ENCODE data around the gene NCOA4. TPM values are rescaled to one million over a fixed set of nuclear protein-coding genes. Genes with fewer than 3 reads are reported as not detected.

The NCOA4 gene
- total RNA-seq, 4 donors from 2014 or later, result 140 to 189 (median 160) TPM

DNA sequence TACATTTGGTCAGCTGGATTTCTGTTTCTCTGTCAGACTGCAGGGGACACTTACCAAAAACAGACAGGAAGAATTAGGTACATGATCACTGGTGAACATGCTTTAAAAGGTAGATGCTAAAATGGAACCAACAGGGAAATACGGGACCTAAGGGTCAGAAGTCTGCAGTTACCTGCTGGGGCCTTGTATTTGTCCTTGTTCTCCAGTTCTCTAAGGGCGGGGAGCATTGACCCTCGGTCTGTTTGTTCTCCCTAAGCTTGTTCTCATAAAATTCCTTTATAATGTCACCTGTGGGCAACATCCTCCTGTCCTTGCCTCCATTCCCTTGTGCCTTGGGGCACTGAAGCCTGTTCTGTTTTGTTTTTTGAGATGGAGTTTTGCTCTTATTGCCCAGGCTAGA, 45.4 kb upstream of the NCOA4 start:
- WGBS, 2 donors, result 85 to 86% methylated on average over 3 of the region's 3 CpGs
- H3K27me3 ChIP-seq, result no peaks in the 10 kb centered on the region
- H3K4me1 ChIP-seq, result no peaks in the 10 kb centered on the region
- H3K4me3 ChIP-seq (replicated peaks in 1 of 3), result no peak overlapping the region
- intact Hi-C loops (cut with DNase I), result no loop called here
- DNase-seq, result no peak
- TF ChIP-seq, protein P1, sequence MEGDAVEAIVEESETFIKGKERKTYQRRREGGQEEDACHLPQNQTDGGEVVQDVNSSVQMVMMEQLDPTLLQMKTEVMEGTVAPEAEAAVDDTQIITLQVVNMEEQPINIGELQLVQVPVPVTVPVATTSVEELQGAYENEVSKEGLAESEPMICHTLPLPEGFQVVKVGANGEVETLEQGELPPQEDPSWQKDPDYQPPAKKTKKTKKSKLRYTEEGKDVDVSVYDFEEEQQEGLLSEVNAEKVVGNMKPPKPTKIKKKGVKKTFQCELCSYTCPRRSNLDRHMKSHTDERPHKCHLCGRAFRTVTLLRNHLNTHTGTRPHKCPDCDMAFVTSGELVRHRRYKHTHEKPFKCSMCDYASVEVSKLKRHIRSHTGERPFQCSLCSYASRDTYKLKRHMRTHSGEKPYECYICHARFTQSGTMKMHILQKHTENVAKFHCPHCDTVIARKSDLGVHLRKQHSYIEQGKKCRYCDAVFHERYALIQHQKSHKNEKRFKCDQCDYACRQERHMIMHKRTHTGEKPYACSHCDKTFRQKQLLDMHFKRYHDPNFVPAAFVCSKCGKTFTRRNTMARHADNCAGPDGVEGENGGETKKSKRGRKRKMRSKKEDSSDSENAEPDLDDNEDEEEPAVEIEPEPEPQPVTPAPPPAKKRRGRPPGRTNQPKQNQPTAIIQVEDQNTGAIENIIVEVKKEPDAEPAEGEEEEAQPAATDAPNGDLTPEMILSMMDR (IDR thresholded peaks at IDR 0.05), result no peak
- no peak for TF ChIP-seq POLR2A (IDR thresholded peaks at IDR 0.05)
- no peak overlapping the region for H3K27ac ChIP-seq
- no peaks in the 10 kb centered on the region for H3K36me3 ChIP-seq
- no peaks in the 10 kb centered on the region for H3K9me3 ChIP-seq

DNA sequence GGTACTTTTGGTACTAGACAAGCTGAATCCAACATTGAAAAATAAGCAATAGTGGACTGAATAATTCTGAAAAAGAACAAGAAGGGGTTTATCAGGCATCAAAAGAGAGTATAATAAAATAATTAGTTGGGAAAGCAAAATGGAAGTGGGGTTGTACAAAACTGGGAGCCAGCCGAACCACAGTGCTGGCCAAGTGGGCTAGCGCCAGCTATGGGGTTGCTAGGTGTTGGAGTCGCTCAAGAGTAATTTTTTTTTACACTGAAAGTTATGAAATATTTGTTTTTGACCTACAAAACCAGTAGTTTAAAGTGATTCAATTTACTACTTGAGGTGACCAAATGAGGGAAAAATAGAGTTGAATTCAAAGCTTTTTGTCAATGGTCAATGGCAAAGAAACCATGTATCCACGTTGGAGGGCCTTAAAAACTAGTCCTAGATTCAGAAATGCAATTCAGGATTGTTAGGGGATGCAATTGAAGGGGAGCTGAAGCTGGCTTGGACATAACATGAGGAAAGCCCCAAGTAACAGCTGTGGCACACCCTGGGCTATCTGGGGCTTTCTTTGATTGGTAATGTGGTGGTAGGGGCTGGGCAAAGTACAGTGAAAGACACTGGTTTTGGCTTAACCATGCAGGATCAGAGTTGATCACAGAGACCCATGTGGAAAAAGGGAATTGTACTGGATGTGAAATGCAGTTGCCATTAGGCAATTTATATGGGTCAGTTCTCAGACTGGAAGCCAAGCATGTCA, 43.9 kb upstream of the NCOA4 start:
- H3K27ac ChIP-seq, result no peak overlapping the region
- H3K36me3 ChIP-seq, result no peaks in the 10 kb centered on the region
- WGBS, 2 donors, result 77 to 84% methylated on average over 4 of the region's 4 CpGs
- H3K27me3 ChIP-seq, result no peaks in the 10 kb centered on the region
- H3K4me3 ChIP-seq (replicated peaks in 1 of 3), result no peak overlapping the region
- no peak for TF ChIP-seq POLR2A (IDR thresholded peaks at IDR 0.05)
- TF ChIP-seq, protein P1 (IDR thresholded peaks at IDR 0.05), result no peak
- DNase-seq, result no peak
- intact Hi-C loops (cut with DNase I), result no loop called here
- no peaks in the 10 kb centered on the region for H3K9me3 ChIP-seq
- no peaks in the 10 kb centered on the region for H3K4me1 ChIP-seq

DNA sequence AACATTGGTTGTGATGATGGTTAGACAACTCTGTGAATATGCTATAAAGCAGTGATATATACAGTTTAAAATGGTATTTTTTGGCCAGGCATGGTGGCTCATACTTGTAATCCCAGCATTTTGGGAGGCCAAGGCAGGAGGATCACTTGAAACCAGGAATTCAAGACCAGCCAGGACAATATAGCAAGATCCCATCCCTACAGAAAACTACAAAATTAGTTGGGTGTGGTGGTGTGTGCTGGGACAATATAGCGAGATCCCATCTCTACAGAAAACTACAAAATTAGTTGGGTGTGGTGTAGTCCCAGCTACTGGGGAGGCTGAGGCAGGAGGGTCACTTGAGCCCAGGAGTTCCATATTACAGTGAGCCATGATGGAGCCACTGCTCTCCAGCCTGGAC, 43.1 kb upstream of the NCOA4 start:
- H3K27ac ChIP-seq, result no peak overlapping the region
- intact Hi-C loops (cut with DNase I), result no loop called here
- H3K9me3 ChIP-seq, result no peaks in the 10 kb centered on the region
- no peaks in the 10 kb centered on the region for H3K36me3 ChIP-seq
- no peak for TF ChIP-seq POLR2A (IDR thresholded peaks at IDR 0.05)
- TF ChIP-seq, protein P1 (IDR thresholded peaks at IDR 0.05), result no peak
- no peak overlapping the region for H3K4me3 ChIP-seq (replicated peaks in 1 of 3)
- no peak for DNase-seq
- no peaks in the 10 kb centered on the region for H3K27me3 ChIP-seq
- 96 to 100% methylated on average over 1 of the region's 1 CpG for WGBS, 2 donors
- no peaks in the 10 kb centered on the region for H3K4me1 ChIP-seq

DNA sequence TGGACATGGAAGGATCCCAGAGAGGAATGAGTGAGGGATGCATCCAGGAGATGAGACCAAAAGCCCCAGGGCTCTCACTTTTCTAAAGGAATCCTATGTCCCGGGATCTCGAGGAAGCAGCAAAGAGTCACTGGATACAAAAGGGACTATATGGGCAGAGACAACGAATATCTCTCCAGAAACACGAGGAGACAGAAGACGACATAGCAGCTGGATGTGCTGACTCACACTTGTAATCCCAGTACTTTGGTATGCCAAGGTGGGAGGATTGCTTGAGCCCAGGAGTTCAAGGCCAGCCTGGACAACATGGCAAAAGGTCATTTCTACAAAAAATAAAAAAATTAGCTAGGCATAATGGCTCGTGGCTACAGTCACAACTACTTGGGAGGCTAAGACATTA, 40.3 kb upstream of the NCOA4 start:
- no peaks in the 10 kb centered on the region for H3K9me3 ChIP-seq
- intact Hi-C loops (cut with DNase I), result no loop called here
- WGBS, 2 donors, result 60 to 76% methylated on average over 6 of the region's 6 CpGs
- TF ChIP-seq, protein P1 (IDR thresholded peaks at IDR 0.05), result no peak
- no peak for TF ChIP-seq POLR2A (IDR thresholded peaks at IDR 0.05)
- no peaks in the 10 kb centered on the region for H3K4me1 ChIP-seq
- H3K27me3 ChIP-seq, result no peaks in the 10 kb centered on the region
- no peak for DNase-seq
- no peak overlapping the region for H3K27ac ChIP-seq
- H3K4me3 ChIP-seq (replicated peaks in 1 of 3), result no peak overlapping the region
- H3K36me3 ChIP-seq, result no peaks in the 10 kb centered on the region

DNA sequence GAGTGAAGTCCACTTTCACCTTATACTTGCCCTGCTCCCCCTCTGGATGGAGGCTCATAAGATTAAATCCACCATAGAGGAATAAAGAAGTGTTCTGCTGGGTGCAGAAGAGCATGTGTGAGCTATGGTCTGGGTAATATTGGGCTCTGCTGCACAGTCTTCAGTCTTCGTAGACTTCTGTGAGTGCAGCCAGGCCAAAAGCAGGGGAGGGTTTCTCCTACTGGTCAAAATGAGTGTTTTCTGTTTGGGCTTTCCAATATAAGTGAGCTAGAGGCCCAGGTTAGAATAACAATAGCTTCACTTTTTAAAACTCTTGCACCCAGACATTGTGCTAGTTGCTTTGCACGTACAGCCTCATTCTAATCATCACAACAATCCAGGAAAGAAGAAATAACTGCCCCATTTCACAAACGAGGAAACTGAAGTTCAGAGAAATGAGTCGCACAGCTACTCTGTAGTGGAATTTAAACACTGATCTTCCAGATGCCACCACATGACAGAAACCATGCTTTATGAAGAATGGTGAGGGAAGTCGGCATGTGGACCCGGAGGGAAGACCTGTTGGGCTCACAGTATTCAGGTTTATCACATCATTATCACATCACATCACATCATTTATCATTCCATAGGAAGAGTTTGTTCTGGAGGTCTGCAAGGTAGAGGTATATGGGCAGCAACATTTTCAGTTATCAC, 39.5 kb upstream of the NCOA4 start:
- 73 to 74% methylated on average over 6 of the region's 6 CpGs for WGBS, 2 donors
- TF ChIP-seq, protein P1 (IDR thresholded peaks at IDR 0.05), result no peak
- TF ChIP-seq POLR2A (IDR thresholded peaks at IDR 0.05), result no peak

More for the DNA sequence above, 39.5 kb upstream of the NCOA4 start:
- H3K9me3 ChIP-seq, result no peaks in the 10 kb centered on the region
- no peaks in the 10 kb centered on the region for H3K36me3 ChIP-seq
- H3K4me3 ChIP-seq (replicated peaks in 1 of 3), result no peak overlapping the region
- no peaks in the 10 kb centered on the region for H3K4me1 ChIP-seq
- no peak overlapping the region for H3K27ac ChIP-seq
- DNase-seq, result no peak
- intact Hi-C loops (cut with DNase I), result no loop called here
- H3K27me3 ChIP-seq, result no peaks in the 10 kb centered on the region
